Breast epithelium (tissue), 3 donors: ENCODE data around the gene INVS.

ENCODE experiments used
- CTCF ChIP-seq, 3 donors: fragments of 450-650 bp; IDR thresholded peaks; one replicate each; pipeline ENCODE4 v1.5.1; 2016 to 2017; ENCODE audit warnings: antibody characterized with exemption in 3 of 3, mild to moderate bottlenecking in 3 of 3, moderate library complexity in 3 of 3
- POLR2A ChIP-seq: fragments of 450-650 bp; IDR thresholded peaks from one replicate; pipeline ENCODE4 v1.6.1; 2016; ENCODE audit warnings: antibody characterized with exemption, mild to moderate bottlenecking, moderate library complexity

- TF ChIP-seq POLR2A (no peak), CTCF (IDR thresholded peaks at IDR 0.05) (no peak)
Observed at GRCh38 chr9:100206899-100207298, 107.9 kb downstream of the INVS start.
